SK-N-SH treated with all-trans-retinoic acid at 6 μM for 48 hours (cell line): ENCODE data around the gene ASTN2.

Experiments
- ATAC-seq: fragments of 200-7000 bp; cut with Tn5 transposase; 3 replicates; pipeline ENCODE4 v1.9.1; 2020; ENCODE audit warnings: mild to moderate bottlenecking, moderate library complexity
- ARNTL ChIP-seq: fragments of 450-650 bp; formaldehyde crosslinking; IDR thresholded peaks from 2 replicates; pipeline ENCODE4 v1.5.0; 2020; ENCODE audit warnings: low read depth, mild to moderate bottlenecking, moderate library complexity, borderline replicate concordance
- BACH2 ChIP-seq: fragments of 250-450 bp; sonication (Bioruptor Pico); IDR thresholded peaks from 2 replicates; pipeline ENCODE4 v1.9.0; 2021; ENCODE audit warnings: mild to moderate bottlenecking, borderline replicate concordance
- CREB5 ChIP-seq: fragments of 250-450 bp; sonication (Bioruptor Pico); IDR thresholded peaks from 2 replicates; pipeline ENCODE4 v1.5.1; 2020; ENCODE audit warnings: low read depth, mild to moderate bottlenecking, moderate library complexity
- CSDC2 ChIP-seq: fragments of 250-450 bp; sonication (Bioruptor Pico); IDR thresholded peaks from 2 replicates; pipeline ENCODE4 v1.5.0; 2020; ENCODE audit warnings: mild to moderate bottlenecking, moderate library complexity
- CSRNP3 ChIP-seq: fragments of 250-450 bp; sonication (Bioruptor Pico); IDR thresholded peaks from 2 replicates; pipeline ENCODE4 v1.5.1; 2021; ENCODE audit warnings: mild to moderate bottlenecking, moderate library complexity
- ESRRG ChIP-seq: fragments of 250-450 bp; sonication (Bioruptor Pico); IDR thresholded peaks from 2 replicates; pipeline ENCODE4 v1.6.1; 2021; ENCODE audit warnings: mild to moderate bottlenecking
- GLIS3 ChIP-seq: fragments of 250-450 bp; sonication (Bioruptor Pico); IDR thresholded peaks from 2 replicates; pipeline ENCODE4 v1.5.0; 2020; ENCODE audit warnings: mild to moderate bottlenecking, moderate library complexity
- ISL1 ChIP-seq: fragments of 250-450 bp; sonication (Bioruptor Pico); IDR thresholded peaks from 2 replicates; pipeline ENCODE4 v2.1.2; 2022; ENCODE audit warnings: mild to moderate bottlenecking, moderate library complexity
- OSR1 ChIP-seq: fragments of 250-450 bp; sonication (Bioruptor Pico); IDR thresholded peaks from 2 replicates; pipeline ENCODE4 v1.8.0; 2022; ENCODE audit warnings: moderate library complexity, mild to moderate bottlenecking, inconsistent platforms
- PATZ1 ChIP-seq: fragments of 250-450 bp; sonication (Bioruptor Pico); IDR thresholded peaks from 2 replicates; pipeline ENCODE4 v1.8.0; 2020; ENCODE audit warnings: mild to moderate bottlenecking, moderate library complexity, borderline replicate concordance
- POU6F1 ChIP-seq: fragments of 250-450 bp; sonication (Bioruptor Pico); IDR thresholded peaks from 2 replicates; pipeline ENCODE4 v1.8.0; 2021; ENCODE audit warnings: low read depth, mild to moderate bottlenecking, moderate library complexity, borderline replicate concordance
- SNAI2 ChIP-seq: fragments of 250-450 bp; sonication (Bioruptor Pico); IDR thresholded peaks from 2 replicates; pipeline ENCODE4 v1.5.0; 2020; ENCODE audit warnings: mild to moderate bottlenecking, moderate library complexity
- TCF4 ChIP-seq: fragments of 250-450 bp; sonication (Bioruptor Pico); IDR thresholded peaks from 2 replicates; pipeline ENCODE4 v1.8.0; 2021; ENCODE audit warnings: mild to moderate bottlenecking, moderate library complexity, borderline replicate concordance
- TOX ChIP-seq: fragments of 250-450 bp; sonication (Bioruptor Pico); IDR thresholded peaks from 2 replicates; pipeline ENCODE4 v1.8.0; 2021; ENCODE audit warnings: mild to moderate bottlenecking, moderate library complexity, borderline replicate concordance
- TSHZ2 ChIP-seq: fragments of 250-450 bp; sonication (Bioruptor Pico); IDR thresholded peaks from 2 replicates; pipeline ENCODE4 v1.5.0; 2020; ENCODE audit warnings: mild to moderate bottlenecking, moderate library complexity
- ZC3H10 ChIP-seq: fragments of 250-450 bp; sonication (Bioruptor Pico); IDR thresholded peaks from 2 replicates; pipeline ENCODE4 v1.5.1; 2021; ENCODE audit warnings: mild to moderate bottlenecking, moderate library complexity
- ZFP3 ChIP-seq: fragments of 250-450 bp; sonication (Bioruptor Pico); IDR thresholded peaks from 2 replicates; pipeline ENCODE4 v1.5.0; 2020; ENCODE audit warnings: mild to moderate bottlenecking, moderate library complexity
- ZFP30 ChIP-seq: fragments of 450-650 bp; formaldehyde crosslinking; IDR thresholded peaks from 2 replicates; pipeline ENCODE4 v1.5.0; 2022; ENCODE audit warnings: mild to moderate bottlenecking, moderate library complexity
- ZNF565 ChIP-seq: fragments of 450-650 bp; formaldehyde crosslinking; conservative IDR thresholded peaks from 2 replicates; pipeline ENCODE4 v1.5.0; 2020; ENCODE audit warnings: low read depth, mild to moderate bottlenecking, moderate library complexity
- ZNF70 ChIP-seq: fragments of 450-650 bp; formaldehyde crosslinking; IDR thresholded peaks from 2 replicates; pipeline ENCODE4 v1.5.0; 2020; ENCODE audit warnings: mild to moderate bottlenecking, moderate library complexity
- ZNF8 ChIP-seq: fragments of 450-650 bp; formaldehyde crosslinking; IDR thresholded peaks from 2 replicates; pipeline ENCODE4 v1.5.0; 2020; ENCODE audit warnings: mild to moderate bottlenecking, moderate library complexity

ASTN2 gene

GRCh38 chr9:116411506-116411905 is 1003.4 kb downstream of the ASTN2 start:
- ATAC-seq, result no peak
- no peak for TF ChIP-seq CSRNP3 (CRISPR knock-in tag)
- TF ChIP-seq ISL1, result no peak
- TF ChIP-seq ZNF565, result no peak
- TF ChIP-seq TSHZ2 (CRISPR knock-in tag), result no peak
- no peak for TF ChIP-seq ZNF70 (CRISPR knock-in tag)
- no peak for TF ChIP-seq TOX (CRISPR knock-in tag)
- TF ChIP-seq GLIS3 (CRISPR knock-in tag), result no peak
- no peak for TF ChIP-seq TCF4 (CRISPR knock-in tag)
- no peak for TF ChIP-seq ZFP3 (CRISPR knock-in tag)
- TF ChIP-seq CREB5 (CRISPR knock-in tag), result no peak
- no peak for TF ChIP-seq SNAI2 (CRISPR knock-in tag)
- TF ChIP-seq CSDC2 (CRISPR knock-in tag), result no peak
- TF ChIP-seq POU6F1, result no peak

GRCh38 chr9:116409638-116410037 is 1005.2 kb downstream of the ASTN2 start:
- no peak for ATAC-seq
- TF ChIP-seq CSDC2 (CRISPR knock-in tag), result no peak
- TF ChIP-seq POU6F1, result no peak
- TF ChIP-seq PATZ1 (CRISPR knock-in tag), result no peak
- no peak for TF ChIP-seq ESRRG
- no peak for TF ChIP-seq TOX (CRISPR knock-in tag)
- TF ChIP-seq ZC3H10, result no peak
- no peak for TF ChIP-seq ISL1
- TF ChIP-seq ZNF8, result no peak
- TF ChIP-seq ARNTL, result no peak
- no peak for TF ChIP-seq ZNF70 (CRISPR knock-in tag)
- no peak for TF ChIP-seq BACH2 (CRISPR knock-in tag)
- TF ChIP-seq GLIS3 (CRISPR knock-in tag), result no peak
- no peak for TF ChIP-seq TSHZ2 (CRISPR knock-in tag)
- no peak for TF ChIP-seq ZFP3 (CRISPR knock-in tag)
- no peak for TF ChIP-seq TCF4 (CRISPR knock-in tag)
- no peak for TF ChIP-seq SNAI2 (CRISPR knock-in tag)
- TF ChIP-seq OSR1 (CRISPR knock-in tag), result no peak
- no peak for TF ChIP-seq ZFP30 (CRISPR knock-in tag)
- no peak for TF ChIP-seq ZNF565
- TF ChIP-seq, all 23 proteins: peak for 0
